ENCODE measurements around the gene DPP9.
"Not testable (repeated sequence)": the region's sequence is repeated elsewhere in the genome, so short reads cannot be mapped to it uniquely, and the experiment has no call there.

The DPP9 gene

DNA sequence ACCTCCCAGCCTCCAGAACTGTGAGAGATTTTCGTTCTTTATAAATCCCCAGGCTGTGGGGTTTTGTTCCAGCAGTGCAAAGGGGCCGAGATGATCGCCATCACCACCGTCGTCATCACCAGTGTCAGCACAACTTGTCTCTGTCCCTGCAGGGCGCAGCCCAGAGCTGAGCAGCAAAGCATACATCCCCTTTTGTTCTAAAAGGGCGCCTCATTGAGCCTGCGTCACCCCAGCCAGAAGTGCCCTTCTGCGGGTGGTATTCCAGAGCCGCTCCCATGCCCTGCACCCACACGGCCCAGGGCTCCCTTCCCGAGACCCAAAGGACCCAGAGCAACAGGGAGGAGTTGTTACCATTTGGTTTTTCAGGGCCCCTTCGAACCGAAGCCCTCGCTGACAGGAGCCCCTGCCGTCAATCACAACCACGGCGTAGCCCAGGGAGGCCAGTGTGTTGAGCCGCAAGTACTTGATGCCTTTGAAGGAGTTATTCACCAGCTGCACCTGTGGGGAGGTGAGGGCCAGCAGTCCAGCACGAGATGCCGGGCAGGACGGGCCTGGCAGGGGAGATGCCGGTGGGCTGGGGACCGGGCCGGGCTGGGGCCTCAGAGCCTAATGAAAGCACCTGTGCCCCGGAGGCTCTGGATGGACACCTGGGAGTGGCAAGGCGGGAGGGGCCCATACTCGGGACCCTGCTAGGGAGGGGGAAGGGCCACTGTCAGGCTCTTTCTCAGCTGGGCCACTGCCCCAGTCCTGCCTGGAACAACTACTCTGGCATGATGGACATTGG is 39.1 kb downstream of the DPP9 start:
- no peak for DNase-seq

DNA sequence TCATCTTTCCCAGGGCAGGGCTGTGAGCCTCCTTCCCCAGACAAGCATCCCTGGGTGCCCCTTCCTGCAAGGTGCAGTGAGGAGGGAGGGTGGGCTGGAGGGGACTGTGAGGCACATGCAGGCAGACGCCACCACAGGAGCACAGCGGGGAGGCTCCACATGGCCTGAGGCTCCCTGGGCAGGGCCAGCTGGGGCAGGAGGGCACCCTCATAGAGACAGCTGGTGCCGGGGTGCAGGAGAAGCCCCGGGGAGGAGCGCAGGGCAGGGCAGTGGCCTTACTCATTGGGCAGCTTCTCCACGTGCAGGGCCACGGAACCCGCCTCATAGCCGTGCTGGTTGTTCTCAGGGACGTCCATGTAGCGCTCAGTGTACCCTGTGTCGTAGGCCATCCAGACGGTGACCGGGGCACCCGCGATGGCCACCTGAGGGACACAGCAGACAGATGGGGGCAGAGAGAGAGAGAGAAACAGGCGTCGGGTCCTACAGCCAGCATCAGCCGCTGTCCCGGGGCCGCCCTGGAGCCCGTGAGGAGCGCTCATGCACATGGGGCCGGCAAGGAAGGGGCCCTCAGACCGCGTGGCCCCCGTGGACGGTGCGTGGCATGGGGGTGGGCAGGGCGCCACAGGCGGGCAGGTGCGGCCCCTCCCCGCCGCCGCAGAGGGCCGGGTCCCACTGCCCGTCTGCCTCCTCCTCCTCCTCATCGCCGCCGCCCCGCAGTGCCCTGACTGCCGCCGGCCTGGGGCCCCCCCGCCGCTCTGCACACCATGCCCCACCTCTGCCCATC is 41.0 kb downstream of the DPP9 start:
- DNase-seq, result no peak

DNA sequence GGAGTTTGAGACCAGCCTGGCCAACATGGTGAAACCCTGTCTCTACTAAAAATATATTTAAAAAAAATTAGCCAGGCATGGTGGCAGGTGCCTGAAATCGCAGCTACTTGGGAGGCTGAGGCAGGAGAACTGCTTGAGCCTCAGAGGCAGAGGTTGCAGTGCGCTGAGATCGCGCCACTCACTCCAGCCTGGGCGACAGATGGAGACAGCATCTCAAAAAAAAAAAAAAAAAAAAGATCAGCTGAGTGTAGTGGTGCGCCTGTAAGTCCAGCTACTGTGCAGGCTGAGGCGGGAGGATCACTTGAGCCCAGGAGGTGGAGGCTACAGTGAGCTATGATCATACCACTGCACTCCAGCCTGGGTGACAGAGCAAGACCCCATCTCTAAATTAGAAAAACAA is 43.6 kb downstream of the DPP9 start:
- not testable (repeated sequence) for DNase-seq

DNA sequence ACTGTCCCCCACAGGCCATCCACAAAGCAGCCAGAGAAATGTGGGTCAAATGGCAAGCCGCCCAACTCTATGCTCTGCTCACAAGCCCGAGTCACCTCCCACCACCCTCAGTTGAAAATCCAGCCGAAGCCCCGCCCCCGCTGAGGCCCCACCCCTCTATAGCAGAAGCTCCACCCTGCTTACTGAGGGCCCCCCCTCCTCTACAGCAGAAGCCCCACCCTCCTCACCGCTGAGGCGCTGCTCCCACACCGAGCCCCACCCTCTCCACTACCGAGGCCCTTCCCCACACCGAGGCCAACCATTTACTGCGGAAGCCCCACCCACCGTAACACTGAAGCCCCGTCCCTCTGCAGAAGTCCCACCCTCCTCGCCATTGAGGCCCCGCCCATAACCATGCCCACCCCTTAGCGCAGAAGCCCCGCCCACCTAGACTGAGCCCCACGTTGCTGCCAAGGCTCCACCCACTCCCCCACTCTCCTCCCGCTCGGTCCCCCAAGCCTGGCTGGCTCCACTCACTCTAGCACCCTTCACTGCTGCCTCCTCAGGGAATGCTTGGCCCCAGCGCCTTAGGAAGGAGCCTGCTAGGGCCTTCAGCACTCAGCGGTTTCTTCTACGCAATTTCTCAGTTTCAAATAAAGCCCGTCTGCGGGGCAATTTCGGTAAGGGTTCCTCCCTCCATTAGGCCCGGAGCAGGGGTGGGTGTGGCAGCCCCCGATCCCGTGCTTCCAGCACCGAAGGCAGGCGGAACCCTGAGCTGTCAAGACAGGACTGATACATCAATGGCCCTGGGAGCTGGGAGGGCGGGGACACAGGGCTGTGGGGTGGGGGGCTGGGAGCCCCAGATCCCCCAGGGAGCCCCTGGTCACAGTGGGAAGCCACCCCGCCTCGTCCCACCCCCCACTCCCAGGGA is 44.5 kb downstream of the DPP9 start:
- DNase-seq, result no peak

DNA sequence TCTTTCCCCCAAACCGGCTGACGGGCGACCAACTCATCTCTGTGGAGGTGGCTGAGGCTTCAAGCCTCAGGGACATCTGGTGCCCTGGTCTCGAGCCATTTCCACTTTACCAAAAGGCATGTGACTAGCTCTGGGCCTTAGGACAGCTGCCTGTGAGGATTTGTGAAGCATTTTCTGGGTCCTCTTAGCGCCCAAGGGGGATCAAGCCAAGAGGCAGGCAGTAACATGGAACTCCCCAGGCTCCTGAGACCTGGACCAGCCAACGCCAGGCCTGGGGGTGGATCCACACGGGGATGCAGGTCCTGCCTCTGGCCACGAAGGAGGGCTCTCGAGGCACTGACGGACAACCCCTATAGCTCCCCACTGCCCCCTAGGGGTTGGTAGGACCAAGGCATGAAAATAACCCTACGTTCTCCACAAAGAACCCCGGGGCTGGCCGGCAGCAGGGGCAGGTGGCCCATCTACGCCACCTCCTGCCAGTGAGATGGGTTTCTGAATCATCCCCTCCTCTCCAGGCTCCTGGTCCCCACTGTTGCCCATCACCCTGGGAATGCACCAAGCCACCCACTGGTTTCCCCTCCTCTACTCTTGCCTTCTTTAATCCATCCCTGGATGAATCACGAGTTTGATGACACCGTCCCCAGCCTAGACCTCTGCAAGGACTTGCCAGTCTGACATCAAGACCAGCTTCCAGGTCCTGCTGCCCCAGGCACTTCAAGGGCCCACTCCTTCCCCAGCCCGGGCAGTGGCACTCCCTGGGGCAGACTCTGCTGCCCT is 46.5 kb downstream of the DPP9 start:
- no peak for DNase-seq

DNA sequence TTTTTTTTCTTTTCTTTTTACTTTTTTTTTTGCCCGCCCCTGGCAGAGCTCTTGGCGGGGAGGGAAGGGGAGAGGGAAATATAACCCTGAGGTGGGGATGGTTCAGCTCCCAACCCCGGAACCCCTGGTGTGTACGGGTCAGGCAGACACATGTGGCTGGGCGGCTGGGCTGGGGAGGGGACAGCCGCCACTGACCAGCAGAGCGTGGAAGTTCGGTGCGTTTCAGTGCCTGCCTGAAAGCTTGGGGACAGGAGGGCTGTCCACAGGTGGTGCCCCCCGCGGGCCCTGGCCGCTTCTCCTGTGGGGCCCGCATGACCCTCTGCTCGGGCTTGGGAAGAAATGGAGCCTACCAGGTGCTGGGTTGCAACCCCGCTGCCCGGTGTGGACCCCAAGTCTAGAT is 48.3 kb downstream of the DPP9 start:
- DNase-seq, result no peak

DNA sequence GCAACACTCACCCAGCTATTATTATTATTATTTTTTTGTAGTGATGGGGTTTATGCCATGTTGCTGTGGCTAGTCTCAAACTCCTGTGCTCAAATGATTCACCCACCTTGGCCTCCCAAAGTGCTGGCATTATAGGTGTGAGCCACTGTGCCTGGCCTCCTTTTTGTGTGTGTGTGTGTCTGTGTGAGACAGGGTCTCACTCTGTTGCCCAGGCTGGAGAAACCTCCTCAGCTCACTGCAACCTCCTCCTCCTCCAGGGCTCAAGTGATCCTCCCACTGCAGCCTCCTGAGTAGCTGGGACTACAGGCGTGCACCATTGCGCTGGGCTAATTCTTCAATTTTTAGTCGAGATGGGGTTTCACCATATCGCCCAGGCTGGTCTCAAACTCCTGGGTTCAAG is 49.9 kb downstream of the DPP9 start:
- DNase-seq, result no peak

DNA sequence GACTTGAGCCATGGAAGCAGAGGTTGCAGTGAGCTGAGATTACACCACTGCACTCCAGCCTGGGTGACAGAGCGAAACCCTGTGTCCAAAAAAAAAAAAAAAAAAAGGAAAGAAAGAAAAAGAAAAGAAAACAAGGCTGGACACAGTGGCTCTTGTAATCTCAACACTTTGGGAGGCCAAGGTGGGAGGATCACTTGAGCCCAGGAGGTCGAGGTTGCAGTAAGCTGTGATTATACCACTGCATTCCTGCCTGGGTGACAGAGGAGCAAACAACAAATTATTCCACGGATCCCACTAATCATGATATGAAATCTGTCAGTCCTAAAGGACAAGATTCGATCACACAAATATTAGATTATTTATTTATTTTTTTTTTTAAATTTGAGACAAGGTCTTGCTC is 50.4 kb downstream of the DPP9 start:
- no peak for DNase-seq

DNA sequence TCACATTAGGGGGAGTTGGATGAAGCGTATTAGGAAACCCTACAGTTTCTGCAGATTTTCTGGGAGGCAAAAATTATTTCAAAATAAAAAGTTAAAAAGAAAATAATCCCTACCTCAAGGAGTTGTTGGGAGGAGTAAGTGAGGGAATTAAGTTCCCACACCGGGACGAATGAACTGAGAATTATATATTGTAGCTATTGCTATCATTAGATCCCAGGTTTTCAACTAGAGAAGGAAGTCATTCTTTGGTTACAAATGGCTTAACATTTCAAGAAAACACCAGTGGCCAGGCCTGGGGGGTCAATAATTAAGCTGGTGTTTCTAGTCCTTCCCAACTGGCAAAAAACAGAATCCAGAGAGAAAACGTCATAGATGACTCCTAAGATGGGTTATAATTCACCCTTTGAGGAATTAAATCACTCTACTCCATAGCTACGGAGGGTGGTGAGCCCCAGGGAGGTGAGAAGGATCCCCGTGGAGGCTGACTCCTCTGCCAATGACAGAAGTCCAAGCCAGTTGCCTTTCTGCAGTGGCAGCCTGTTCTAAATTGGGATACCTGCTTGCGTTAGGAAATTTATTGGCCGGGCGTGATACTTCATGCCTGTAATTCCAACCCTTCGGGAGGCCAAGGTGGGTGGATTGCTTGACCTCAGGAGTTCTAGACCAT is 52.3 kb downstream of the DPP9 start:
- DNase-seq, result no peak

DNA sequence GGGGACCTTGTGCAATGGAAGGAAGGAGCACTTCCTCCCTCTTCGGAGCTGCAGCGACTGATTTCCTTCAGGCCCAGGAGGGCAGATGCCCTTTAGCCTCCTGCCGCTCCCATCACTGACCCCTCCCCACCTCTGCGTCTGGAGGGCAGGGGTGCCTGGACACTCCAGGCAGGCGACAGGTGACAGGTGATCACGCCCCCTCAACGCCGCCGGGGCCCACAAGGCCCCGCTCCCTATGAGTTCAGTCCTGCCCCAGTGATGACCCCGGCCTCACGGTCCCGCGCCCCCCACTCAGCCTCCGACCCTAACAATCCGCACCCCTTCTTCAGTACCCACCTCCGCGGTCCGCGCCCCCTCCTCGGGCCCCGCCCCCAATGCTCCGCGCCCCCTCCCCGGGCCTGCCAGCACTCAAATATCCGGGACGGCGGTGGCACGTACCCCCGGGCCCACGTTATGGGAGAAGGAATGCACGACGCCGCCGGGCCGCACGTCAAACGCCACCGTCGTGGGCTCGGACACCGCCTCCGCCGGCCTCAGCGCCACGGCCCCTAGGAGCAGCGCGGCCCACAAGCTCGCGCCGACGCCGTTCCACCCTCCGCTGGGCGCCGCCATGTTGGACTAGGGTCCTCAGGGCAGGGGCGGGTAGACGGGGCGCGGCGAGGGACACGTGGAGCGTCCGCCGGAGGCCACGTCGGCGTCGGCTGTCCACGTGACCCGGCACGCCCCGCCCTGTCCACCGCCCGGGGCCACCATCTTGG is 53.7 kb downstream of the DPP9 start, which contains the start of gene MYDGF:
TSS of gene MYDGF (minus strand) at position 620 of the 758 bp plus-strand sequence. CDS start at position 612, 8 bp downstream.
- peak; percentile 71 for DNase-seq

DNA sequence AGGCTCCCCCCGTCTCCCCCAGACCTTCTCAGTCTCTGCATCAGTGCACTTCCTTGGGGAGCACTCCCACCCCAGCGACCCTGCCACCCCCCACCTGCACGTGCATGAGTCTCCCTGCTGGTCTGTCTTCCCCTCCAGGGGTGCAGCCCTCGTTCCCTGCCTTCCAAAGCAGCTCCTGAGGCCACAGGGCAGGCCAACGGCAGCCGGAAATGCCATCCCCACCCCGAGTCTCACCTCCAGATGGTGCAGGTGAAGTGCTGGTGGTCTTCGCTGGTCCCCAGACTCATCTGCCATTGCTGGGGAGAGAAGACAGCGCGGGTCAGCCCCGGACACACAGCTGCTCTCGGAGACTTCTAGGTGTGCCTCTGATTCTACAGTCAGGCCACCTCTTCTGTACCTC is 59.0 kb downstream of the DPP9 start:
- DNase-seq, result no peak

DNA sequence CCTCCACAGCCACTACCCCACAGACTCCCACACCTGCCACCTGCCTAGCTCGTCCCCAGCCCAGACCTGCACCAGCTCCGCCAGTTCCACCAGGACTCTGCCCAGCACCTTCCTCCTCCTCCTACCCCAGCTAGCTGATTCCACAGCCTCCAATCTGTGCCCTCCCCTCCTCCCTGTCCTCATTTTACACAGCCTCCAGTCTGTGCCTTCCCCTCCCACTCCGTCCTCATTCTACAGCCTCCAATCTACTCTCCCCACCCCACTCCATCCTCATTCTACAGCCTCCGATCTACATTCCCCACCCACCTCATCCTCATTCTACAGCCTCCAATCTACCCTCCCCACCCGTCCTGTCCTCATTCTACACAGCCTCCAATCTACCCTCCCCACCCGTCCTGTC is 60.8 kb downstream of the DPP9 start:
- no peak for DNase-seq

DNA sequence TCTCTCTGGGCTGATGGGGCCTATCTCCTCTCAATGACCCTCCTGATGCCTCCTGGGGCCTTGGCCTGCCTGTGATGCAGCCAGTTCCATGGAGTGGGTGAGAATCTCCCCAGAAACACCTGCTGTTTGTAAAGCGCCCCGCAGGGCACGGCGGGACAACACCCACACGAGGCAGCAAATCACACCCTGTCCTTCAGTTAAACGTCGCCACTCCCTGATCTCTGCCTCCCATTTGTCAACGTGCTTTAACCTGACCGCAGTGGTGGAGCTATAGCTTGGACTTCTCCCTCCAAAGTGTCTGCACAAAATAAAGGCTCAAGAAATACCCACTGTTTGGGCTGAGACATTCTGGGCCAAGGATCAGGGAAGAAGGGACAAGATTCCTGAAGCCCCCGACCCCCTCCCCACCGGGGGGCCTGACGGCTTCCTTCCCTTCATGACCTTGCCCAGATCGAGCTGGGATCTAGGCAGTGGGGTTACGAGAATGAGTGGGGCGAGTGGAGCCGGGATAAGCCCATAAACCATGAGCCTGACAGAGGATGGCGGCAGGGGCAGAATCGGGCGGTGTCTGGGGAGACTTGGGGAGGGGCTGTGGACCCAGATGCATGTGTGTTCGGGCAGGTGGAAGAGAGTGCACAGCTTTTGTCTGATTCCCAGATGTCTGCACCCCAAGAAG is 61.5 kb downstream of the DPP9 start:
- DNase-seq, result no peak

DNA sequence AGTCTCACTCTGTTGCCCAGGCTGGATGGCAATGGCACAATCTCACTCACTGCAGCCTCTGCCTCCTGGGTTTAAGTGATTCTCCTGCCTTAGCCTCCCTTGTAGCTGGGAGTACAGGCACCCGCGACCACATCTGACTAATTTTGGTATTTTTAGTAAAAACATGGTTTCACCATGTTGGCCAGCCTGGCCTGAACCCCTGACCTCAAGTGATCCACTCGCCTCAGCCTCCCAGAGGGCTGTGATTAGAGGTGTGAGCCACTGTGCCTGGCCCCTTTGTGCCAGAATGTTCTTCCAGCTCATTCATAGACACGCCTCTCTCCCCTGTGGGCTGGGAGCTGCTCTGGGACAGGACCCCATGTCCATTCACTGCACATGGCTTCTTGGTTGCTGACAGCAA is 62.6 kb downstream of the DPP9 start:
- no peak for DNase-seq

DNA sequence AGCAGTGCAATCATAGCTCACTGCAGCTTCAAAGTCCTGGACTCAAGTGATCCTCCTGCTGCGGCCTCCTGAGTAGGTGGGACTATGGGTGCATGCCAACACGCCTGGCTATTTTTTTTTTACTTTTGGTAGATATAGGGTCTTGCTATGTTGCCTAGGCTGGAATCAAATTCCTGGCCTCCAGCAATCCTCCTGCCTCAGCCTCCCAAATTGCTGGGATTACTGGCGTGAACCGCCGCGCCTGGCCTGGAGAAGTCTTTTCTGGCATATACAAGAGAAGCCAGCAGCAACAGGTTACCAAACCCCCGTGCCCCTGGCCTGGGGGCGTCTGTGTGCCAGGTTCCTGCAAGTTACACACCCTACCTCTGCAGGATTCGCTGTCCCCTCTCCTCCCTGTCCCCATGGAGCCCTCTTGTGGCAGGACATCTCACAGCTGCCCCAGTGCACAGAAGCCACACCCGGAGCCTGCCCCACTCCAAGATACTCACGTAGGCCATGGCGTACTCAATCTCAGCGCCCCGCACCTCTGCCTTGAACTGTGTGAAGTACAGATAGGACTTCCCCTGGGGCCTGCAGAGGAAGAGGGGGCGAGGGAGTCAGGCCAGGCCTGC is 63.4 kb downstream of the DPP9 start:
- no peak for DNase-seq

DNA sequence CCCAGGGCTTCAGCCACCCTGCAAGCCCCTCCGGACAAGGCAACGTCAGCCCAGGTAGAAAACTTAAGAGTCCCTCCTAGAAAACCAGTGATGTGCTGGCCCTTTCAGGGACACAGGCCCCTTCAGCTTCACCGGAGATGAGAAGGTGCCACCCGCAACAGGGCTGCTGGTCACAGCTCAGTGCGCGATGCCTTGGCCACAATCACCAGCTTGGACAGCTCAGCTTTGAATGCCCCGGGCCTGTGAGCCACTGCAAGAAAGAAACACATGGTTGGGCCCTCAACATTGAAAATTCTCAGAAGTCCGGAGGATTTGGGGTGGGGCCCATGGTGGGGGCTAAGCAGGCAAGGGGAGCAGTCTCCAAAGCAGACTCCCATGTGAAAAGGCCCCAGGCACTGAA is 65.8 kb downstream of the DPP9 start:
- no peak for DNase-seq

DNA sequence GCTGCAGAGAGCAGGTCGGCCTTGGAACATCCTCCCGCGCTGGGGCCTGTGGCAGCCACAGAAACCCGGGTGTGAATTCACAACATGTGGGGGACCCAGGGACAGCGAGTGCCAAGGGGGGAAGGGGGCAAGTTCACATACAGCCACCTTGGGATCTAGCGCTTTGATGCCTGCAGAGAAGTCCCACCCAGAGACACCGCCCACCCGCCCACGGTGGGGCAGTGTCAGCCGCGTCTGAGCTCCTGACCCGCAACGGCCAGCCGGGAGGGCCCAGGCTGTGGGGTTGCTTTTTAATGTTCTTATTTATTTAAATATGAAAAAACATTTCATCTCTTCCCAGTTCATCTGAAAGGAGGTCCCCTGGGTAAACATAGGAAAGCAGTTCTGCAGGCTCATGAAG is 66.4 kb downstream of the DPP9 start:
- DNase-seq, result no peak

DNA sequence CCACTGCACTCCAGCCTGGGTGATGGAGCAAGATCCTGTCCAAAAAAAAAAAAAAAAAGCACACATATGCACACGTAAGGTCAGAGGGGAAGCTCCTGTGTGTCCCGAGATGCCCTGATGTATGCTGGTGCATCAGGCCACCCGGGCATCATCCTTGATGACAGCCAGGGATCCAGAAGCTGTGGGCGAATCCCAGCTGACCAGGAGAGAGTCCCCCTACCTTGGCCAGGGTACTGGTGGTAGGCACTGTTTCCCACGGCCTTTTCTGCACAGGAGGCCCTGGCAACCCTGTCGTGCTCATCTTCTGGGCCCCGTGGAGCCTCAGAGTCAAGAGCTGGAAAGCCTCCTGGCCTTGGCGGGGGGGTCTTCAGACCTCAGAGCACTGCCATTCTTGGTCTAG is 67.5 kb downstream of the DPP9 start:
- no peak for DNase-seq

DNA sequence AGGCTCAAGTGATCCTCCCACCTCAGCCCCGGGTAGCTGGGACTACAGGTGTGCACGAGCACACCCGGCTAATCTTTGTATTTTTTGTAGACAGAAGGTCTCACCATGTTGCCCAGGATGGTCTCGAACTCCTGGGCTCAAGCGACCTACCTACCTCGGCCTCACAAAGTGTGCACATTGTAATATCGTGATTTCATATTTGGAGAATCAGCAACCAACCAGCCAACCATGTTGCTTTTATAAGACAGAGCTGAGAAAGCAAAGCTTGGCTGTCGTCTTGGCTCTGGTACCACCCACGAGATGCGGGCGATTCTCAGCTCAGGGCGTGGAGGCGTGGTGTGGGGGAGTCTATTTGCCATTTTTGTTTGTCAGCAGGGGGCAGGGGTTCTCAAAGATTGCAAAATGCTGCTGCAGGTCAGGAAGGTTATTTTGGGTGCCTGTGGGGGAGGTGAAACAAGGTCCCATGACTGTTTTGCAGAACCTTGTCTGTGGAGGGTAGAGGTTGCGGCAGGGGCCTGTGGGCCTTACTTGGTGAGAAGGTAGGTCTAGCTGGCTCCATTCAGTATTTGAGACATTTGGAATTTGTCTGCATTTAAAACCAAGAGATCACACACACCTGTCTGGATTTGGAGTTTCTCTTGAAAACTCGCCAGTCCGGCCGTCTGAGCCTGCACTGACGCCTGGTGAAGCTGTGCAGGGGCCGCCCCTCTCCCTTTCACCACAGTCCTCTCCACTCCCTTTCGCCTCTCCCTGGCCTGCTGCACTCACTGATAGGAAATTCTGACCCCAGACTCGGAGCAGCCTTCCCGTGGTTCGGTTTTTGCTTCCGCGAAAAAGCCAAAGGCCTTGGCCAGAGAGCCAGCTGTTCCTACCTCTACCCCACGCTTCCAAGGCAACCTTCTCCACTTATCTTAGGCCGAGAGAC is 68.9 kb downstream of the DPP9 start:
- no peak for DNase-seq
